Right lung (tissue), 5 donors: ENCODE measurements around the gene CYB5B. TPM values are rescaled to one million over a fixed set of nuclear protein-coding genes. Genes with fewer than 3 reads are reported as not detected.
A peak's percentile ranks its signal among the peaks of the same experiment; 100 is the strongest.
"Not testable (repeated sequence)": the region's sequence is repeated elsewhere in the genome, so short reads cannot be mapped to it uniquely, and the experiment has no call there.

Experiments used
- DNase-seq, 2 donors: peaks; one replicate each; pipeline ENCODE4 v3.0.0-alpha.2; 2013
- polyA plus RNA-seq, 5 donors: library from polyadenylated mRNA; unstranded; fragments of 120-200 nt; gene quantifications; one replicate each; pipeline versions ENCODE4 v1.2.1 to v1.2.3, GENCODE V29; 2013; ENCODE audit warnings: inconsistent platforms in 1 of 5, low replicate concordance in 1 of 5; ENCODE audit not compliant: insufficient read length in 5 of 5, insufficient read depth in 1 of 5

CYB5B gene
- polyA plus RNA-seq, 5 donors, result 105 to 127 (median 109) TPM

DNA sequence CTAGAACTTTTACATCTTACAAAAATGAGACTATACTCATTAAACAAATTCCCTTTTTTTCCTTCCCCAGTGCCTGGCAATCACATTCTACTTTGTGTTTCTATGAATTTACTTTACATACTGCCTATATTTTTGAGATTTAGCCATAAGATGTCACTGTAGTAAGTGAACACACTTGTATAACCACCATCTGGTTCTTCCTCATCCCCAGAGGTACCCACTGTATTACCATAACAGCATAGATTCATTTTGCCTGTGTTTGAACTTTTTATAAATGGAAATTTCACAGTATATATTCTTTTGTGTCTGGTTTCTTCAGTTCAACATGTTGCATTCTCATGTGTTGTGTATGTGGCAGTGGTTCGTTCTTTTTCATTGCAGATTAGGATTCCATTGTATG, 15.8 kb downstream of the CYB5B start:
- DNase-seq, result no peak

DNA sequence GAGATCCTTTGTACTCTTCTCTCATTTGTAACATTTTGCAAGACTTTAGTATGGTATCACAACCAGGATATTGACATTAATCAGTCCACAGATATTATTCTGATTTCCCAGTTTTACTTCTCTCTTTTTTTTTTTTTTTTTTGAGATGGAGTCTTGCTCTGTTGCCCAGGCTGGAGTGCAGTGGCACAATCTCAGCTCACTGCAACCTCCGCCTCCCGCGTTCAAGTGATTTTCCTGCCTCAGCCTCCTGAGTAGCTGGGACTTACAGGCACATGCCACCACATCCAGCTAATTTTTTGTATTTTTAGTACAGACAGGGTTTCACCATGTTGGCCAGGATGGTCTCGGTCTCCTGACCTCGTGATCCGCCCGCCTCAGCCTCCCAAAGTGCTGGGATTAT, 16.6 kb downstream of the CYB5B start:
- not testable (repeated sequence) for DNase-seq

DNA sequence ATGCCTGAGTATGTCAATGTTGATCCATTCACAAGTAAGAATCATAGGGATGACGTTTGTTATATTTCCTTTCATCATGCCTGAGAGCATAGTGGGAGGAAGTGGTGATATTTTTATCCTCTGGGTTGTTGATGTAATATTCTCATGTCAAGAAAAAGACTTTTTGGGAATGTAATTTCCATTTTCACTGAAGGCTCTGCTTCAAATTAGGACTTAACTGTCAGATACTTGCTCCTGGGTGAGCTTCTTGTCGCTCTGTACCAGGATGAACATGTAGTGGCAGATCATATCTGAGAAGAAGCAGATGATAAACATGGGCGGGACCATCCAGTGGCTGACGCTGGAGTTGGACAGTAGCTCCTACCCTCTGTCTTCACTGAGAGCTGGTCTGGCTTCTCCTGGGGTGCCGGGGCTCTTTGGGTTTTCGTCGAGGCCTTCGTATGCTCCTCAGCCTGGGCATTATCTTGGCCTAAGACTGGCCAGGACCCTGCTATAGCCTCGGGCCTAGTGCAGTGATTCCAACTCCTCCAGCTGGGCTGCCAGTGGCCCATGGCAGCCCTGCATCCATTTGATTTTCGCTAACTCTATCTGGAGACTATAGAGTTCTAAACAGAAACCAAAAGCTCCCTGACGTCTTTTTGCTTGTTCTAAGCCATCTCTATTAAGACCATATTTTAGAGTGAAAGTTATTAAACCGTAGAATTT, 19.7 kb downstream of the CYB5B start:
- DNase-seq, result peak; percentile 28 to 36

DNA sequence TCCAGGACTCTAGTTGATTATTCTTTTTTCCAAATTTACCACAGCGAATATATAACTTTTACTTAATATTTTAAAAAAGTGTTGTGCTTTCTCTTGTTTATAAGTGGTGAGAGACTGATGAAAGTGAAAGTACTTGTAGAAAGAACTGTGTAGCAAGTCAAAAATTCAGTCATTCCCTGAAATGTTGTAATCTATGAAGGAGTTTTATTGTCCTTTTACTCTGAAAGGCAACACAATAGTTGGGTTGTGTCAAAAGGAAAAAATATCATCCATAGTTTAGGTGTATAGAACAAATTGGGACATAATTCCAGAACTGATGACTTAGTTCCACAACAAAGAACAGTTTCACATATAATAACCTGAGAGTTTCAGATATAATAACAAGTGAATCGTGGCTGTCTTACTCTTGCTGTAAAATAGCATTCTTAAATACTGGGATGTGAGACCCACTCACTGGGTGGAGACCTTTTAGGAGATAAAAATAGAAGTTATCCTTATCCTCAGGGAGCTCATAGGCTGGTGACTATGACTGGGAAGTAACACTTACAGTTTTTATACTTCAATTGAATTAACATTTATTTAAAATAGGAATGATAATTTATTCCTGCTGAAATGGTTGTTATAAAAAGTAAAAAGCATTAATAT, 20.6 kb downstream of the CYB5B start:
- peak in 1 of 2 donors; percentile 26 for DNase-seq

DNA sequence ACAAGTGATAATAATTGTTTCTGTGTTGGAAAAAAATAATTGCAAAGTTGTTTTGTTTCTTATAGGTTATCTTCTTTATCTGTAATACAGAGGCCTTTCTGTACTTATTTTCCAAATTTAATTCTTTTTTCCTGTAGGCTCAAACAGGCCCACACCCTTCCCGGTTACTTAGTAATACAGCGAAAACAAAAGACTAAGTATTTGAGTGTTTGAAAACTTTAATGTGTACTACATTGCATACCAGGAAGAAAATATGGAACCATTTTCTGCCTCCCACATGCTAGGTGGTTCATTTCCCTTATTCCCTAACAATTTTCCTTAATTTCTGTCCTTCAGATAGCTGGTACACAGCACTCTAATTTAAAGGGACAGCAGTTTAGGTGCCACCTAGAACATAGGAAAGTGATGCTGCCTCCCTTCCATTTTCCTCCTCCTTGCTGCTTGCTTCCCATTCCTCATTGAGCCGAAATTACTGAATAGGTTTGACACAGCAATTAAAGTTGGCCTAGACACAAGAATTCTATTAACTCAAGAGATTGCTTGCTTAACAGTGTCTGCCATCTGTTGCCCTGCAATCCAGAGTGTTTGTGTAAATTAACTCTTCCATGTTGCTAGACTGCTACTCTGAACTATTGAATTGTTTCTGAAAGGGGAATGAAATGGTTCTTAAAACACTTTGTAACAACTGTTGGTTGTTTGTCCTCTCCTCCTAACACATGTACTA, 24.2 kb downstream of the CYB5B start:
- DNase-seq, result peak; percentile 59 to 61

DNA sequence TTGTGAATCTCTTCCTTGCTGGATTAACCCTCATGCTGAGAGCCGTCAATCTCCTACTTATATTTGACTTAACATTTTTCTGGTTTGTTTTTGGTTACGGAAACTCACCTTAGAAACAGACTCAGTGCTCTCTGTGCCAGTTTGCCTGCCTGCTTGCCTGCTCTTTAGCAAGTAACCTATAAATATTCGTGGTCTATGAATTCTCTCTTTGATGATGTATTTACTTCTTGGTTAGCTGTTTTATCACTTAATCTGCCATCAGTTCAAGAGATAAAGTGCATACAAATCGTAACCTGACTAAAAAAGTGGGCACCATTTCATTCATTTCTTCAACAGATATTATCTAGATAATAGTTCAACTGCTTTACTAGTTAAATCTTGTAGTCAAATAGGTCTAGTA, 26.7 kb downstream of the CYB5B start:
- DNase-seq, result no peak

DNA sequence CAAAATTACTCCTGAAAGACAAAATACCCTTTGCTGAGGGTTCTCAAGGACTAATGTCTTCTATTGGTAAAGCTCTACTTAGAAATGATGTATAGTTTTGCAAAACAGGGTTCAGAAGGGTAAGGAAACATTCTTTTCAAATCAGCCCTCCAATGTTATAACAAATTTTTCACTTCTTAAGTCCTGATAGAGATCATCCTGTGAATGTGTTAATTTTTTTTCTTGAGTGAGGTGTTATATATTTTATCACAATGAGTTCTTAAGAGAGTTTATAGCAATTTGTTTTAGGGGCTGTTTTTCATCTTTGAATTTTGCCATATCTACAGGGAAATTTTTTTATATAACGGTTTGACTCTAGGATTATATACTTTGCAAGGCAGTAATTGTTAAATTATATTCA, 29.5 kb downstream of the CYB5B start:
- no peak for DNase-seq

DNA sequence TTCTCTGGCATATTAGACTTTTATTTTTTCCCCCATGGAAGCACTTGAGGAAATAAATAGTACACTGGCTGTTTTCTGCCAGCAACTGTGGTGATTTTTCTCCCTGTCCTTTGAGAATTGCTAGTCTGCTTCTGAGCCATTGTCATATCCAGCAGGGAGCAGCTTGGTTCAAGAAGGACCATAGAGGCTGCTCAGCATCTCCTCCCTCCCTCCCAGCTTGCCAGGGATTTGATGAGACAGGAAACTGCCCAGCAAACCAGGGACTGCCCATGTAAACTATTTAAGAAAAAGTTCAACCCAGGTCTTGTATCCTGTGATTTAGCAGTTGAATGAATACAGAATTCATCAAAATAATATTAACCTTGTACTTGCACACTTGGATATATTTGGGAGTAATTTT, 39.5 kb downstream of the CYB5B start:
- no peak for DNase-seq

DNA sequence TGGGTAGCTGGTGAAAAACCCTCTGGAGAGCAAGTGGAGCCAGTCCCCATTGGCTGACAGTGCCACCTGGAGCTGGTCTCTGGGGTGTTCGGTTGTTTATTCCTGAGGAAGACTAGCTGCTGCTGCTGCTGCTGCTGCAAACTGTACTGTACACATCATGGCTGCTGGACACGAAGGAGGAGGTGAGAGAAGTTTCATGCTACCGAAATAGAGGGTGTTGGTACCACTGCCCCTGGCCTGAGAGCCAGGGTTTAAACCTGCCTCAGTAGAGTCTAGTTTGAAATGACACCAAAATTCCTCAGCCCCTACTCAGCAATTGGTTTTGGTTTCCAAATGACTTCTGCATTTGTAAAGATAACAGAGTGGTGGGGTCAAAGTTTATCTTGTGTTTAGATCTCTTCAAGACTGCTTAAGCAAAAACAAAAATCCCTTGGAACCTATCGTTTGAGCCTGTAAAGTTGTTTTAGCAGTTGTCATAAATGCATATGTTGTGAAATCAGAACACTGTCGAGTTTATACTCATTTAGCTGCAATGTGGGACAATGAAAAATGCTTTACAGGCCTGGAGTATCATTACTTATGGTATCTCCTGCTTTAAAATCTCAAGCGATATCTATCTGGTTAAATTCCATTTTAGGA, 40.8 kb downstream of the CYB5B start:
- peak; percentile 19 to 26 for DNase-seq

DNA sequence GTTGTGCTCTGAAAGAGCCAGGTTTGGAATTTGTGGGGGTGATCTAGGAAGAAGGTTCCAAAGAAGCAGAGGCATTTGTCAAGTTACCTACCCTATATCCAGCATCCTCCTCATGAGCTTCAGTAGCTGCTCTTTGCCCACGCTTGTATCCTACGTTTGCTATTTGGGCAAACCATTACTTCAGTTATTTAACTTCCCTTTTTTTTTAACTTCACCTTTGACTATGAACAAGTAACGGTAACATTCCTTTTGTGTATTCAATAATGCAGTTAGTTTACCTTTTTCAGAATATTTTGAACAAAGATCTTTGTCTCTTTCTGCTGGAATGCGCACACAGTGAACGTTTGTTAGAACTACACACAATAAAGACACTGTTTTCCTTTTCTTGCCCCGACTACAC, 41.5 kb downstream of the CYB5B start:
- DNase-seq, result no peak

DNA sequence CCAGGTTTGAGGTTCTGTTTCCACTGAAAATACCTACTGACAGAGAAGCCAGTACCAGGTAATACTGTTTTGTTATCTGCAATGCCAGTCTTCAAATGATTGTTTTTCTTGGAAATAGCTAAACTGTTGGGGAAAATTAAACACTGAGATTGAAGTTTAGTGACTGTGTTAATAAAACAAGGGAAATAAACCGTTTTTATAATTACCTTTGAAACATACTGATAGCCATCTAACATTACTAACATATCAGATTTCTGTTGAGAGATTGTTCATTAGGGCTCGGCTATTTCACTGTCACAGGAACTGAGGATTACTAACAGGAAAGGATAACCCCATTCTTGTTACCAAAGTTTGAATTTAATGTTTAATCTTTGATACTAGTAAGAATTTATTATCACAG, 42.1 kb downstream of the CYB5B start:
- DNase-seq, result no peak

DNA sequence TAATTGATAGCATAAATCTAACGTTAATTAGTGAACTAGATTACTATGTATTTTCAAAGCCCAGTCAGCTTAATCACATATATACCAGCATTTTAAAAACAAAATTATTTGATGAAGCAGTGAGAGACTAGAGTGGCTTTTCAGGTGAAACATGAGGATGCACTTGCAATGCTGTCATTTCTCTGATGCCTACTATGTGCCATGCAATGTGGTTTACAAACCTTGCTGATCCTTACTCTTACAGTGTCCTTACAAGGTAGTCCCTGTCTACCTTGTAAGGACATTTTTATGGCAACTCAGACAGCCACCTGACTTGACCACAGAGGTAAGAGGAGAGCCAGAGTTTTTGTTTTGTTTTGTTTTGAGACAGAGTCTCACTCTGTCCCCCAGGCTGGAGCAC, 42.7 kb downstream of the CYB5B start:
- DNase-seq, result no peak

DNA sequence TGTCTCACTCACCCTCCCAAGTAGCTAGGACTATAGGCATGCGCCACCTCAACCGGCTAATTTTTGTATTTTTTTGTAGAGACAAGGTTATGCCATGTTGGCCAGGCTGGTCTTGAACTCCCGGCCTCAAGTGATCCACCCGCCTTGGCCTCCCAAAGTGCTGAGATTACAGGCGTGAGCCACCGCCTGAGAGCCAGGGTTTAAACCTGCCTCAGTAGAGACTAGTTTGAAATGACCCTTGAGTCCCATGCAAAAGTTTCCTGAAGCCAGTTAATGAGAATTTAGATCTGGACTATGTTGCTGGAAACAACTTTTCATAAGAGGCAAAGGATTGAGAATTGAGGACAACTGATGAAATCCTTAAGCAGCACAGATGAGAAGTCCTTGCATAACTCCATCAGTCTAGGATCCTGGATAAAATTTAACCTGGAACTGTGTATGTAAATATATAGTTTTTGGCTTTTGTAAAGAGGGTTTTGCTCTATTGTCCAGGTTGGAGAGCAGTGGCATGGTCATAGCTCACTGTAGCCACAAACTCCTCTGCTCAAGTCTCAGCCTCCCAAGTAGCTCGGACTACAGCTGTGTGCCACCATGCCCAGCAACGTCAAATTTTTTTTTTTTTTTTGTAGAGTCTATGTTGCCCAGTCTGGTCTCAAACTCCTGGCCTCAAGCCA, 43.2 kb downstream of the CYB5B start:
- DNase-seq, result no peak

DNA sequence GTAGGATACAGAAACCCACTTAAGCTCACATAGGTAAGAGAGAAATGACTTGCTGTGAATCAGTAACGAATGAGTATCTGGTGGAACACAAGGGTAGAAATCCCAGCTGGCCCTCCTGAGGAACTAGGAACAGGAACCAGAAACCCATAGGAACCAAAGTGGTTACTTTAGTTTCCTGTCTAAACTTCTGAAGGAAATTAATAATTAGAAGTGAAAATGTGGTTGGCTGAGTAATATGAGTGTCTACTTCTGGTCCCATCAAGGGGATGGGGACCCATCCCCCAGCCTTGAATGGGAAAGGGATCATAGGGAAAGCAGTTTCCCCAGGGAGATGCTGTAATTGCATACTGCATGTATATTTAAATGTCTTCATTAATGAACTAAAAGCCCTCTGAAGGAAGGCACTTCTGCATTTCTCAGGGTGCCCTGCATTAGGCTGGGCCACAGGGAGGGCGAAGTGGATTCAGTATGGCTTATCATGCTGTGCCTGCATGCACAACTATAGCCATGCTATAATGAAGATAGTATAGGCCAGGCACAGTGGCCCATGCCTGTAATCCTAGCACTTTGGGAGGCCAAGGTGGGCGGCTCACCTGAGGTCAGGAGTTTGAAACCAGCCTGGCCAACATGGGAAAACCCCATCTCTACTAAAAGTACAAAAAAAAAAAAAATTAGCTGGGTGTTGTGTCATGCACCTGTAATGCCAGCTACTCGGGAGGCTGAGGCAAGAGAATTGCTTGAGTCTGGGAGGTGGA, 45.6 kb downstream of the CYB5B start:
- no peak for DNase-seq

DNA sequence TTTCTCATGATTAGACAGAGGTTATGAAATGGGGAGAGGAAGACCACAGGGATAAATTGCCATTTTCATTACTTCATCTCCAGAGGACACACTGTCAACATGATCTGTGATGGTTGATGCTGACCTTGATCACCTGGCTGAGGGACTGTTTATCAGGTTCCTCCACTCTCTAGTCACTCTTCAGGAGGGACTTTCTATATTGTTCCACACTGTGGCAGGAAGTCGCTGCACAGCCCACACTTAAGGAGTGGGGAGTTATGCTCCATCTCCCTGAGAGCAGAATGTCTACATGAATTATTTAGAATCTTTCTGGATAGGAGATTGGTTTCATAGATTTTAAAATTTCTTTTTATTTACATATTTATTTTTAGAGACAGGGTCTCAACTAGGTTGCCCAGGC, 46.7 kb downstream of the CYB5B start:
- no peak for DNase-seq

DNA sequence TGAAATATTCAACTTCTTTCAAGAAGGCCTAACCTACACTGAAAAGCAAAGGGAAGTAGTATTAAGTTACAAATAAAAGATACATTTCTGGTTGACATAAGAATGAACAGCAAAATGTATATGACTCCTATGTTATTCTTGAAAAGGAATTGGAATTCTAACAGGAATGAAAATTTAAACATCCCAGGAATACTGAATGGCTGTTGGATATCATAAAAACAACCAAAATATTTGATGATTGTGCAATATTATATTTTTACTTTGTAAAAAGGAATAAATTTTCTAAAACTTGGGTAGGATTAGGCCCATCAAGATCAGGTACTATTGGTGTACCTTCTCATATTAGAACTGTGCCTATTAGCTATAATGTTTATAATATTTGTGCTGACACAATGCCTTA, 50.0 kb downstream of the CYB5B start:
- no peak for DNase-seq

DNA sequence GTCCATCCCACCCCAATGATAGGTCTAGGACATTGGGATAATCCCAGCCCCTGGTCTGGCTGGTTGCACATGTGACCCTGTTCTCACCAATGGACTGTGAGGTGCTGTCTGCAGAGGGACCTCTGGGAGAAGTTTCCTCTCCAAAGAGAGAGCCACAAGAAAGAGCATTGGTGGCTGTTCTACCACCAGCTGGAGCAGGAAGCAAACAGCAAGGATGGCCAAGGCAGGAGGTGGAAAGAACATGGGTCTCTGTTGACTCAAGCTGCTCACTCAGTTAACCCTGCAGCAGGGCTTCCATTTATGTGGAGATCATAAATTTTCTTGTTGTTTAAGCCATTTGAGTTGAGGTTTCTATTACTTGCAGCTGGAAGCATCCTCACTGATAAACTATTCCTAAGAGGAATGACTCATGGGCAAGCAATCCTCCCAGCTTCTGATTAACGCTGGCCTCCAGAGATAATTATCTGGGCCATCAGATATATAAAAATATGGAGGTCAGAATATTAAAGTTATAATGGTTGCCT, 52.6 kb downstream of the CYB5B start:
- no peak for DNase-seq

DNA sequence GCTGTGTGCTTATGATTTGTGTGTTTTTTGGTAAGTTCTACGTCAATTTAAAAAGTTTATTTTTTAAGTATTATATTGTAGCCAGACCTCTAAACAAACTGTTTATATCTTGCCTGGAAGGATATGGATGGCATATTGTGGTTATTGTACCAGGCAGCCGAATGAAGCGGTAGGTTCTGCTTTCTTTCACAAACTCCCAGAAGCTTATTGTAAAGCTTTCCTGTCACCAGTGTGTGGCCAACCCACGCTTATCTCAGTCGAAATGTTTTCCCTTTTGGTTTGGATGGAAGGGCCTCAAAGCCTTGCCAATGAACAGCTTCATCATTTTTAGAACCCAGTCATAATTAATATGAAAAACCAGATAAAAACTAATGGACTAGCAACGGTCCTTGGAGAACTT, 53.1 kb downstream of the CYB5B start:
- DNase-seq, result no peak

DNA sequence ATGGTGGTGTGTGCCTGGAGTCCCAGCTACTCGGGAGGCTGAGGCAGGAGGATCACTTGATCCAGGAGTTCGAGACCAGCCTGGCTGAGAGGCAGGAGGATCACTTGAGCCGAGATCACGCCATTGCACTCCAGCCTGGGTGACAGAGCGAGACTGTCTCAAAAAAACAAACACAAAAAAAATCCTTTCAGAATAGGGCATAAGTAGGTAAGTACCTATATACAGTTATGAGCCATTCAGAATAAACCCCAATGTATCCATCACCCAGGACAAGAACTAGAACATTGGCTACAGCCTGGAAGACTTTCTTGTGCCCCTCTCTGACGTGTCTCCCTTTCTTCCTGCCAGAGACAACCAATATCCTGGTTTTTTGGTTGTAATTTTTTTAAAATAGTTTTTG, 54.3 kb downstream of the CYB5B start:
- no peak for DNase-seq

DNA sequence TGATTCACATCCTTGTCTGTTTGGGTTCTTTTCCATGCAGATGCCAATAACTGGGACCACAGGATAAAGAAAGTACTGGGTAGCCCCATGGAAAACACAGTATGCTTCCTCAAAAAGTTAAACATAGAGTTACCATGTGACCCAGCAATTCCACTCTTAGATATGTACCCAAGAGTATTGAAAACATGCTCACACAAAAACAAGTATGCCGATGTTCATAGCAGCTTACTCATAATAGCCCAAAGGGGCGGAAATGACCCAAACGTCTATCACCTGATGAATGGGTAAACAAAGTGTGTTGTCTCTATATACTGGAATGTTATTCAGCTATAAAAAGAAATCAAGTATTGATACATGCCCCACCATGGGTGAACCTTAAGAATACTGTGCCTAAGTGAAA, 55.4 kb downstream of the CYB5B start:
- DNase-seq, result no peak

DNA sequence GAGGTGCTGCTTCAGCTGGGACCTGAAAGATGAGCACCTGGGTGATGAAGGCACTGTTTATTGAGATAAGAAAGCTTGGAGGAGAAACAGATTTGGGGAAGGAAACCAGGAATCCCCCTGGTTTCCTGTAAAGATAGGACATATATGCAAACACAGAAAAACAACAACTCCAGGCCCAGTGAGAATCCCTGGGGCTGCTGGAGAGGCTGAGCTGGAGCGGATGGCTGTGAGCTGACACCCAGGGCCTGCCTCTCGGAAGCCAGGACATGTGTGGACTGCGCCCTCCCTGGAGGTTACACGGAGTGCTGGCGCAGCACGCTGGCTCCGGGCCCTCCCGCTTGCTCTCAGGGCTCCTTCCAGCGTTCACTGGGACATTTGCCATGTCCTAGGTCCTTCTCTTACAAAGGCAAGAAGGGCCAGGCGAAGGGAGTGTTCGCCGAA, 57.5 kb downstream of the CYB5B start:
- peak; percentile 89 for DNase-seq
